Neural crest cell (in vitro differentiated cells): ENCODE results near the gene FGFR3. TPM values are rescaled to one million over a fixed set of nuclear protein-coding genes. Genes with fewer than 3 reads are reported as not detected.
"Not testable (repeated sequence)": the region's sequence is repeated elsewhere in the genome, so short reads cannot be mapped to it uniquely, and the experiment has no call there.

Experiments
- DNase-seq: peaks from one replicate; pipeline ENCODE4 v3.0.0; 2021; ENCODE audit warnings: low read depth, mixed read lengths, low spot score
- H3K27ac Mint-ChIP-seq: one replicate; pipeline ENCODE4 v1.8.0; 2021; ENCODE audit warnings: mild to moderate bottlenecking, mixed read lengths; ENCODE audit not compliant: unreplicated experiment
- H3K27me3 Mint-ChIP-seq: 2 replicates; pipeline ENCODE4 v1.8.0; 2021; ENCODE audit warnings: low read depth, mild to moderate bottlenecking, mixed read lengths
- H3K36me3 Mint-ChIP-seq: 2 replicates; pipeline ENCODE4 v1.8.0; 2021; ENCODE audit warnings: low read depth, mild to moderate bottlenecking, mixed read lengths
- H3K4me1 Mint-ChIP-seq: 2 replicates; pipeline ENCODE4 v1.8.0; 2021; ENCODE audit warnings: mixed read lengths
- H3K4me3 Mint-ChIP-seq: one replicate; pipeline ENCODE4 v1.8.0; 2021; ENCODE audit warnings: mild to moderate bottlenecking, mixed read lengths
- H3K9me3 Mint-ChIP-seq: 2 replicates; pipeline ENCODE4 v1.8.0; 2021; ENCODE audit warnings: mixed read lengths
- total RNA-seq: library from RNA; stranded (reverse); gene quantifications from 2 replicates; pipeline ENCODE4 v1.2.1, GENCODE V29; 2021
- TF ChIP-seq, protein P1 (sequence below): fragments of 200-600 bp; sonication (generic); conservative IDR thresholded peaks from 2 replicates; pipeline ENCODE4 v1.5.0; 2021; ENCODE audit warnings: antibody characterized with exemption, mild to moderate bottlenecking

Gene FGFR3
- total RNA-seq, 1 donor from 2014 or later = 48.1 TPM

DNA sequence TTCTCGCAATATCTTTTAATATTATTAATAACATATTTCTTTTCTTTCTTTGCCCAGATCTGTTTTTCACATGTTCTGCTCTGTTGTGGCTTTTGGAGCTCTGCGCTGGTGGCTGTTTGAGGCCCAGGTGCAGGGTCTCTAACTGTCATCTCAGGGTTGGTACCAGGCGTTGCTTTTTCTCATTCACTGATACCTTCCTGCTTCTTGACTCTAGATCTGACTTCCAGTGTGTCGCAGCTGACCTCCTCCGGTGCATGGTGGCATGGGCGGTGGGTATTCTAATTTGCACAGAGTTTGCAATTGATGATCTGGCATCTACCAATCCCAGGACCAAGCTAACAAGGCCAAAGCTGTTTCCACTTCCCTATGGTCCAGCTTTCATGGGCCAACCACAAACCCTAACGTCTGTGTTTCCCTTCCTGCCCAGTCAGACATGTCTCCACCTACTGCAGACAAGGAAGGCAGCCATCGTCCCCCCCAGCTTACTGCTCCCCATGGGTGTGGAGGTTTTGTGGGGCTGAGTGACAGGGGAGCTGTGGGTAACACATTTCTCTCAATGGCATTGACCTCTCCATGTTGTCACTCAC is 37.6 kb downstream of the FGFR3 start:
- peaks cover 37% of the 10 kb centered on the region for H3K36me3 Mint-ChIP-seq
- no peaks in the 10 kb centered on the region for H3K9me3 Mint-ChIP-seq
- H3K27ac Mint-ChIP-seq = peak overlapping the region; percentile 12
- H3K27me3 Mint-ChIP-seq = no peaks in the 10 kb centered on the region
- no peak for DNase-seq
- peaks cover 13% of the 10 kb centered on the region for H3K4me1 Mint-ChIP-seq
- no peak overlapping the region for H3K4me3 Mint-ChIP-seq
- TF ChIP-seq, protein P1, sequence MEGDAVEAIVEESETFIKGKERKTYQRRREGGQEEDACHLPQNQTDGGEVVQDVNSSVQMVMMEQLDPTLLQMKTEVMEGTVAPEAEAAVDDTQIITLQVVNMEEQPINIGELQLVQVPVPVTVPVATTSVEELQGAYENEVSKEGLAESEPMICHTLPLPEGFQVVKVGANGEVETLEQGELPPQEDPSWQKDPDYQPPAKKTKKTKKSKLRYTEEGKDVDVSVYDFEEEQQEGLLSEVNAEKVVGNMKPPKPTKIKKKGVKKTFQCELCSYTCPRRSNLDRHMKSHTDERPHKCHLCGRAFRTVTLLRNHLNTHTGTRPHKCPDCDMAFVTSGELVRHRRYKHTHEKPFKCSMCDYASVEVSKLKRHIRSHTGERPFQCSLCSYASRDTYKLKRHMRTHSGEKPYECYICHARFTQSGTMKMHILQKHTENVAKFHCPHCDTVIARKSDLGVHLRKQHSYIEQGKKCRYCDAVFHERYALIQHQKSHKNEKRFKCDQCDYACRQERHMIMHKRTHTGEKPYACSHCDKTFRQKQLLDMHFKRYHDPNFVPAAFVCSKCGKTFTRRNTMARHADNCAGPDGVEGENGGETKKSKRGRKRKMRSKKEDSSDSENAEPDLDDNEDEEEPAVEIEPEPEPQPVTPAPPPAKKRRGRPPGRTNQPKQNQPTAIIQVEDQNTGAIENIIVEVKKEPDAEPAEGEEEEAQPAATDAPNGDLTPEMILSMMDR = no peak

DNA sequence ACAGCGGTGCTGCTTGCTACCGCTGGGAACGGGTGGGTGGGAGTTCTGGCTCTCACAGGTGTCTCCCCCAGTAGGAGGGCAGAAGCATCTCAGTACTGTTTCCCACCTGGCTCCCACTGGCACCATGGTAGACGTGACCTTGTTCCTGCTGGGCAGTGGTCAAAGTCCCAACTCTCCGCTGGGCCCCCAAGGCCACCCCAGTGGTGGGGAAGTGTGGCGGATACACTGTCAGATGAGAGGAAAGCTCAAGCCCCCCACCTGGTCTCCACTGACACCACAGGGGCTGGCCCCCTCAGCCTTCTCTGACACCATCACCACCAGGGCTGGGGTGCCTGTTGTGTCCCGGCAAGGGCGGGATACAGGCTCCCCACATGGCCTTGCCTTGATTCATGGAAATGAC is 38.2 kb downstream of the FGFR3 start:
- TF ChIP-seq, protein P1 = no peak
- Mint-ChIP-seq H3K36me3 (peaks cover 34% of the 10 kb centered on the region), H3K4me1 (peaks cover 13% of the 10 kb centered on the region), H3K27ac (no peak overlapping the region), H3K9me3 (no peaks in the 10 kb centered on the region), H3K4me3 (no peak overlapping the region), H3K27me3 (no peaks in the 10 kb centered on the region)
- no peak for DNase-seq

DNA sequence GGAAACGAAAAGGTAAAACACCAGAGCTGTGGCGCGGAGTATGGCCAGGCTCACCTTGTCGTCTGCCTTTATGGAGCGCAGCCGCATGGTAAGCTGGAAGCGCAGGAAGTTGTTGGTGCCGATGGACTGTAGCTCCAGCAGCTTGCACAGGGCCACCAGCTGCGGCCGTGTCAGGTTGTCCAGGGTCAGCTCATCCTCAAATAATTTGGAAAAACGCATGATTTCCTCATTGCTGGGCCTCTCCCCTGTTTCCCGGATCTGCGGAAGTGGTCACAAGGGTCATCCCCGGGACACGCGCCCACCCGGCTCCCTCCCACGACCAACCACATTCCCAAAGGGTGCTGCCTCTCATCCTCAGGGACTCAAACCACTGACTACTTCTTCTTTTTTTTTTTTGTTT is 39.6 kb downstream of the FGFR3 start:
- no peaks in the 10 kb centered on the region for H3K27me3 Mint-ChIP-seq
- H3K4me1 Mint-ChIP-seq = peaks cover 13% of the 10 kb centered on the region
- H3K4me3 Mint-ChIP-seq = no peak overlapping the region
- DNase-seq = no peak
- TF ChIP-seq, protein P1 = no peak
- peaks cover 30% of the 10 kb centered on the region for H3K36me3 Mint-ChIP-seq
- no peaks in the 10 kb centered on the region for H3K9me3 Mint-ChIP-seq
- H3K27ac Mint-ChIP-seq = no peak overlapping the region

DNA sequence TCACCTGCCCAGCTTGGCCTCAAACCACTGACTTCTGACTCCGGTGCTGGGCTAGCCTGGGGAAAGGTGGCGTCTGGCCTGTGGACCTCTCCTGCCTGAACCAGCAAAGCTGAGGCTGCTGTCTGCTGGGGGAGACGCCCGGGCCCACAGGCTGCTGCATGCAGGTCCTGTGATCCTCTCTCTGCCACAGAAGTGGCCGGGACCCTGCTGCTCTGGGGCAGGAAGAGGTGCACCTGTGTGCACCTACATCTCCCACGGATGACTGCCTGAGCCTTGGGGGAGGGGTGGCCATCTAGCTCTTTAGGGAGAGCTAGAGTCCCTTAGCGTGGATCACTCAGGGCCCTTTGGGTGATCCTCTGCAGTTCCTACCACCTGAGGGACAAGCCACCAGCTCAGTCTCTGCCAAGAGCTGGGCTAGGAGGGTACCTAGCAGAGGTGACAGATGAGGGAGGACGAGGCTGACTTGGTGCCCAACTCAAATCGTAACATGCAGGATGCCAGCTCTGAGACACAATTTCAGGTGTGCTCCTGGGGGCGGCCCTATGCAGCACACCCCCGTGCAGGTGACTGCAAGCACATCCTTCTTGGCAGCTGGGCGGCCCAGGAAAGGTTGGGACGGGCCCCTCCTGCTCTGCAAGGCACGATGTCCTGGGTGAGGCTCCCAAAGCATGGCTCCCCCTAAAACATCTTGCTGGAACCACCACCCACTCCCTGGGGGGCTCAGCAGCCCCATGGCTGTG is 40.4 kb downstream of the FGFR3 start:
- TF ChIP-seq, protein P1 = no peak

DNA sequence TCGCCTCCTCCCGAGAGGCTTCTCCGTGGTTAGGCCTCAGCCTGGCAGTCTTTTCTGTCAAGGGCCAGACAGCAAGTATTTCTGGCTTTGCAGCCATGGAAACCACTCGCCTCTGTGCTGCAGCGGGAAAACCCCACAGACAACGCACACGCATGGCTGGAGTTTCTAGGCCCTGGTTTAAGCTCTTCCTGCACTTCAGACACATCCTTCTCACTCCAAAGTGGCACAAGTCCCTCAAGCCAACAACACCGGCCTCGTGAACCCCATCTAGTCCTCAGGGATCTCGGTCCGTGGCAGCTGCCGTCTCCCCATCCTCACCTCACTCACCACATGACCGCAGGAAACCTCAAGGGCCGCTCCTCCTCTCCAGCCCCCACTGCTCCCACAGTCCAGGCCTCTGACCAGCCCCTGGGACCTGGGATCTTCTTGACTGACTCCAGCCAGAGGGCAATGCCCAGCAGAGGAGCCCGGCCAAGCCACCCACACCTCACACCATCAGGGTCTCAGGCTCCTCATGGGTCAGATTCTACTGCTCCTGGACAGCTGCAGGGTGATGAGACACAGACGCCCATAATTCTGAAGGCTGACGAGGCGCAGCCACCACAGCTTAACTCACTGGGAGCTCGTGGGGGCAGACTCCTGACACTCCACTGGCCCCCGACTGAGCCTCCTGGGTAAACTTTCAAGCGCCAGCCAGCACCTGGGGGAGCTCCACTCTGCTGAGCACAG is 41.1 kb downstream of the FGFR3 start:
- Mint-ChIP-seq H3K9me3 (no peaks in the 10 kb centered on the region), H3K27ac (no peak overlapping the region), H3K27me3 (no peaks in the 10 kb centered on the region), H3K36me3 (peaks cover 33% of the 10 kb centered on the region), H3K4me1 (peaks cover 13% of the 10 kb centered on the region), H3K4me3 (no peak overlapping the region)
- no peak for DNase-seq
- TF ChIP-seq, protein P1 = no peak

More for the DNA sequence above, 40.4 kb downstream of the FGFR3 start:
- no peak overlapping the region for H3K4me3 Mint-ChIP-seq
- H3K36me3 Mint-ChIP-seq = peaks cover 30% of the 10 kb centered on the region
- H3K27ac Mint-ChIP-seq = no peak overlapping the region
- H3K9me3 Mint-ChIP-seq = no peaks in the 10 kb centered on the region
- H3K4me1 Mint-ChIP-seq = peaks cover 13% of the 10 kb centered on the region
- DNase-seq = no peak
- no peaks in the 10 kb centered on the region for H3K27me3 Mint-ChIP-seq

DNA sequence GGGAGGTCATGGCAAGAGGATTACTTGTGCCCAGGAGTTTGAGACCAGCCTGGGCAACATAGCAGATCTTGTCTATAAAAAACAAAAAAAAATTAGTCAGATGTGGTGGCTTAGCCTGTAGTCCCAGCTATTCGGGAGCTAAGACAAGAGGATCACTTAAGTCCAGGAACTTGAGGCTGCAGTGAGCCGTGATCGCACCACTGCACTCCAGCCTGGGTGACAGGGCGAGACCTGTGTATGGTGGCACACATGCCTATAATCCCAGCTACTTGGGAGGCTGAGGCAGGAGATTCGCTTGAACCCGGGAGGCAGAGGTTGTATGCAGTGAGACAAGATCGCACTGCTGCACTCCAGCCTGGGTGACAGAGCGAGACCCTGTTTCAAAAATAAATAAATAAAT is 42.7 kb downstream of the FGFR3 start:
- not testable (repeated sequence) for H3K9me3 Mint-ChIP-seq, DNase-seq, H3K27ac Mint-ChIP-seq, H3K4me1 Mint-ChIP-seq, H3K4me3 Mint-ChIP-seq, H3K27me3 Mint-ChIP-seq
- peaks cover 19% of the 10 kb centered on the region for H3K36me3 Mint-ChIP-seq
